Measurements from ENCODE around the gene HHAT.

HHAT gene

DNA sequence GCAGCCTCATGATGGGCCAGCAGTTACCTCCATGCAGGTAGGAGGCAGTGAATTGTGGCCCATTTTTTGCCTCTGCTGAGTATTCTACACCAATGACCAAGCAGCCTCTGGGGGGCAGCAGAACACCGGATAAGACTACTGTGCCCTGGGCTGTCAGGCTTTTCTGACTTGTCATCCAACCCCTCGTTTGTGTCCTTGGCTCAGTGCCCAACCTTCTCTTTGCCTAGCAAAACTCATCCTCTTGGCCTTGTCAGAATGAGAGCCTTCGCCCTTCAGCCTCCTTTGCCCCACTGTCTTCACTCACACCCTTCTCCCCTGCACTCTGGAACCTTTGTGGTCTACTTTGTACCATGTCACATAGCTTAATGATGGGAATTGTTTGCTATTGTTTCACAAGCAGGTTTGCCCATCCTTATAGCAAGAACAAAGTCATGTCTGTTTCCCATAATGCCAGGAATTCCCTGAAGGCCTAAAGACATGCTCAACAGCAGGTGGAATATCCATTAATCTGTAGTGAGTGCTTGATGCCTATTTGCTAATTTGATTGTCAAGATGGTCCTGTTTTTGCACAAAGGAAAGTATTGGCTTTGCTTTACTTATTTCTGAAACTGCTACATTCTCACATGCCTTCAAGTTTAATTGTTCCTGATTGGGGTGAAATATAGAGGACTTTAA is 255.9 kb downstream of the HHAT start:
- H4K91ac ChIP-seq (ENCODE audit: low read depth, low read length, poor library complexity) = no peak overlapping the region
- no peak overlapping the region for H3K27ac ChIP-seq (replicated peaks; ENCODE audit: low read length)
- no peak overlapping the region for H4K8ac ChIP-seq (ENCODE audit: low read depth, low read length)

DNA sequence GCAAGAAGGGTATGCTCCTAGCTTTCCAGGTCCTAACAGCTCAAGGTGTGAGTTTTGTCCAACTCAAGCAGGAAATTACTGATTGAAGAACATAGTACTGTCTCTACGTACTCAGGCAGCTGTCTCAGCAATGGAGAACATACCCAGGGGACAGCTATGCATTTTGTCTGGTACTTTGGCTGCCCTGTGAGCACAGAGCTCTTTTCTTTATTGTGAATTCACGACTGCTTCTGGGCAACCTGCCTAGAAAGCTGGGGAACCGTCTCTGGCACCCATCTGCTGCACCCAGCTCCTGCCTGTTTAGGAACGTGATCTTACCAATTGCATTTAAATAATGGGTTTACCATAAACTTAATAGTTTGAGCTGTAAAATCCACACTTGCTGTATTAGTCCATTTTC is 258.1 kb downstream of the HHAT start:
- H3K23ac ChIP-seq (ENCODE audit: low read depth, low read length, poor library complexity) = no peak overlapping the region
- no peak overlapping the region for H3K18ac ChIP-seq (ENCODE audit: low read length)
- H3K79me1 ChIP-seq (ENCODE audit: low read depth, low read length) = no peaks in the 10 kb centered on the region
- H3K14ac ChIP-seq (ENCODE audit: low read length) = no peak overlapping the region
- H3K27me3 ChIP-seq (ENCODE audit: control insufficient read depth in 3 of 3, insufficient read depth in 3 of 3, low read depth in 1 of 3, low read length in 3 of 3) = no peaks in the 10 kb centered on the region
- no CpG with 5 or more reads among the region's 4 CpGs for WGBS, 2 donors (ENCODE audit: extremely low coverage in 2 of 2, insufficient read length in 2 of 2, insufficient replicate concordance in 1 of 2)
- H2AFZ ChIP-seq (ENCODE audit: low read length) = no peak overlapping the region
- H2AK5ac ChIP-seq (ENCODE audit: low read depth, low read length) = no peak overlapping the region
- H4K91ac ChIP-seq (ENCODE audit: low read depth, low read length, poor library complexity) = no peak overlapping the region
- H2BK120ac ChIP-seq (ENCODE audit: low read depth, low read length) = no peak overlapping the region
- peaks cover 2 to 5% of the 10 kb centered on the region in 2 donors for H3K4me1 ChIP-seq (ENCODE audit: control insufficient read depth in 2 of 2, insufficient read depth in 1 of 2, low read depth in 1 of 2, low read length in 2 of 2)
- H3K36me3 ChIP-seq (replicated peaks in 1 of 2; ENCODE audit: control insufficient read depth in 2 of 2, insufficient read depth in 2 of 2, low read length in 2 of 2) = no peaks in the 10 kb centered on the region
- no peak overlapping the region for H3K4me2 ChIP-seq (ENCODE audit: insufficient read depth, low read length, poor library complexity, severe bottlenecking)
- H3K4me3 ChIP-seq (ENCODE audit: low read length in 2 of 2) = no peak overlapping the region
- H2BK12ac ChIP-seq (ENCODE audit: low read length) = no peak overlapping the region
- H2BK5ac ChIP-seq (ENCODE audit: low read length) = no peak overlapping the region
- no peak overlapping the region for H3K4ac ChIP-seq (ENCODE audit: low read length)
- H3K9ac ChIP-seq (ENCODE audit: low read depth, low read length, poor library complexity) = no peak overlapping the region
- no peak overlapping the region for H3K27ac ChIP-seq (replicated peaks; ENCODE audit: low read length)
- H3K9me3 ChIP-seq (replicated peaks in 1 of 2; ENCODE audit: control insufficient read depth in 2 of 2, insufficient read depth in 1 of 2, low read depth in 1 of 2, low read length in 2 of 2) = peaks cover 0 to 12% of the 10 kb centered on the region in 2 donors
- no peak for DNase-seq (ENCODE audit: low spot score)
- no peak overlapping the region for H2BK15ac ChIP-seq (ENCODE audit: low read length)
- no peak overlapping the region for H4K8ac ChIP-seq (ENCODE audit: low read depth, low read length)

More for the DNA sequence above, 255.9 kb downstream of the HHAT start:
- Histone ChIP-seq H2BK15ac (ENCODE audit: low read length) (no peak overlapping the region), H2BK12ac (ENCODE audit: low read length) (no peak overlapping the region), H3K79me1 (ENCODE audit: low read depth, low read length) (no peaks in the 10 kb centered on the region), H3K4me3 (ENCODE audit: low read length in 2 of 2) (no peak overlapping the region), H3K4me1 (ENCODE audit: control insufficient read depth in 2 of 2, insufficient read depth in 1 of 2, low read depth in 1 of 2, low read length in 2 of 2) (peaks cover 0 to 2% of the 10 kb centered on the region in 2 donors), H3K9me3 (replicated peaks in 1 of 2; ENCODE audit: control insufficient read depth in 2 of 2, insufficient read depth in 1 of 2, low read depth in 1 of 2, low read length in 2 of 2) (peaks cover 0 to 6% of the 10 kb centered on the region in 2 donors), H3K36me3 (replicated peaks in 1 of 2; ENCODE audit: control insufficient read depth in 2 of 2, insufficient read depth in 2 of 2, low read length in 2 of 2) (no peaks in the 10 kb centered on the region), H3K4me2 (ENCODE audit: insufficient read depth, low read length, poor library complexity, severe bottlenecking) (no peak overlapping the region), H3K18ac (ENCODE audit: low read length) (no peak overlapping the region), H2AK5ac (ENCODE audit: low read depth, low read length) (no peak overlapping the region), H2AFZ (ENCODE audit: low read length) (no peak overlapping the region), H3K4ac (ENCODE audit: low read length) (no peak overlapping the region), H3K9ac (ENCODE audit: low read depth, low read length, poor library complexity) (no peak overlapping the region), H3K23ac (ENCODE audit: low read depth, low read length, poor library complexity) (no peak overlapping the region), H3K14ac (ENCODE audit: low read length) (no peak overlapping the region), H3K27me3 (ENCODE audit: control insufficient read depth in 3 of 3, insufficient read depth in 3 of 3, low read depth in 1 of 3, low read length in 3 of 3) (no peaks in the 10 kb centered on the region), H2BK5ac (ENCODE audit: low read length) (no peak overlapping the region), H2BK120ac (ENCODE audit: low read depth, low read length) (no peak overlapping the region)
- WGBS, 2 donors (ENCODE audit: extremely low coverage in 2 of 2, insufficient read length in 2 of 2, insufficient replicate concordance in 1 of 2) = no CpG with 5 or more reads among the region's 3 CpGs
- DNase-seq (ENCODE audit: low spot score) = peak; percentile 74

DNA sequence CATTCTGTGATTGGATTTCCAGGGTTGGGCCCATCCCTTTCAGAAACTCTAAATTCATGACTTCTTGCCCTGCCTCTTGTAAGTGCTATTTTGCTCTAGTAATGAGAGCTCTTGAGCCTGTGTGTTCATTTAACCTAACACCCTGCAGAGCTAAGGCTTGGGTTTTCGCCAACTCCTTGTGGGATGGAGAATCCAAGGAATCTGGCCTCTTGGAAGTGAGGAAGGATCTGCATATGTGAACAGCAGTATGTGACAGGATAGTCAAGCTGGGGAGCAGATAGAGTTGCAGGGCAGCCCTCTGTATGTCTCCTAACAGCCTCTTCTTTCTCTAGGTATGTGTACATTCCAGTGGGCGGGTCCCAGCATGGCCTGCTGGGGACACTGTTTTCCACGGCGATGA is 258.9 kb downstream of the HHAT start:
- H3K9me3 ChIP-seq (replicated peaks in 1 of 2; ENCODE audit: control insufficient read depth in 2 of 2, insufficient read depth in 1 of 2, low read depth in 1 of 2, low read length in 2 of 2) = peaks cover 0 to 12% of the 10 kb centered on the region in 2 donors
- H2AFZ ChIP-seq (ENCODE audit: low read length) = no peak overlapping the region
- no peak overlapping the region for H3K27ac ChIP-seq (replicated peaks; ENCODE audit: low read length)
- H3K79me1 ChIP-seq (ENCODE audit: low read depth, low read length) = no peaks in the 10 kb centered on the region
- WGBS, 2 donors (ENCODE audit: extremely low coverage in 2 of 2, insufficient read length in 2 of 2, insufficient replicate concordance in 1 of 2) = no CpG with 5 or more reads among the region's 4 CpGs
- H3K4me3 ChIP-seq (ENCODE audit: low read length in 2 of 2) = peak overlapping the region in 1 of 2 donors; percentile 16
- H3K14ac ChIP-seq (ENCODE audit: low read length) = no peak overlapping the region
- peaks cover 2 to 5% of the 10 kb centered on the region in 2 donors for H3K4me1 ChIP-seq (ENCODE audit: control insufficient read depth in 2 of 2, insufficient read depth in 1 of 2, low read depth in 1 of 2, low read length in 2 of 2)
- no peak overlapping the region for H2BK15ac ChIP-seq (ENCODE audit: low read length)
- no peak overlapping the region for H3K18ac ChIP-seq (ENCODE audit: low read length)
- no peak overlapping the region for H3K4ac ChIP-seq (ENCODE audit: low read length)
- H3K27me3 ChIP-seq (ENCODE audit: control insufficient read depth in 3 of 3, insufficient read depth in 3 of 3, low read depth in 1 of 3, low read length in 3 of 3) = no peaks in the 10 kb centered on the region
- H2AK5ac ChIP-seq (ENCODE audit: low read depth, low read length) = no peak overlapping the region
- H3K9ac ChIP-seq (ENCODE audit: low read depth, low read length, poor library complexity) = no peak overlapping the region
- no peak for DNase-seq (ENCODE audit: low spot score)
- H2BK120ac ChIP-seq (ENCODE audit: low read depth, low read length) = no peak overlapping the region
- no peak overlapping the region for H3K23ac ChIP-seq (ENCODE audit: low read depth, low read length, poor library complexity)
- H3K4me2 ChIP-seq (ENCODE audit: insufficient read depth, low read length, poor library complexity, severe bottlenecking) = no peak overlapping the region
- no peak overlapping the region for H4K91ac ChIP-seq (ENCODE audit: low read depth, low read length, poor library complexity)
- H3K36me3 ChIP-seq (replicated peaks in 1 of 2; ENCODE audit: control insufficient read depth in 2 of 2, insufficient read depth in 2 of 2, low read length in 2 of 2) = no peaks in the 10 kb centered on the region
- H4K8ac ChIP-seq (ENCODE audit: low read depth, low read length) = no peak overlapping the region
- no peak overlapping the region for H2BK5ac ChIP-seq (ENCODE audit: low read length)
- H2BK12ac ChIP-seq (ENCODE audit: low read length) = no peak overlapping the region

DNA sequence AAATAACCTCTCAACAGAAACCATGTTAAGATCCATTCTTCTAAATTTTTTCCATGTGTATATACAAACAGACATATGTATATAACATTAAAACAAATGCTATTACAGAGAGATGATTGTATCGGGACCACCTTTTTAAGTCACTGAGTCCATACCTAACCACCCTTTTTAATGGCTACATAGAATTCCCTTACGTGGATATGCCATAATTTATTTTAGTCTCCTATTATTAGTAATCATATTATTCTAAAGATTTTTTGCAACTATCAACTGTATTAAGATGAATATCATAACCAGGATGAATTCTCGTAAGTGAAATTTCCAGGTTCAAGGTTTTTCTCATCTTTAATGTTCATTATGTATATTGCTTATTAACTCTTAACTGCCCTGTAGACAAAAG is 259.7 kb downstream of the HHAT start:
- peaks cover 2 to 5% of the 10 kb centered on the region in 2 donors for H3K4me1 ChIP-seq (ENCODE audit: control insufficient read depth in 2 of 2, insufficient read depth in 1 of 2, low read depth in 1 of 2, low read length in 2 of 2)
- H3K9ac ChIP-seq (ENCODE audit: low read depth, low read length, poor library complexity) = no peak overlapping the region
- no peak overlapping the region for H2AFZ ChIP-seq (ENCODE audit: low read length)
- no peaks in the 10 kb centered on the region for H3K36me3 ChIP-seq (replicated peaks in 1 of 2; ENCODE audit: control insufficient read depth in 2 of 2, insufficient read depth in 2 of 2, low read length in 2 of 2)
- no peak overlapping the region for H3K18ac ChIP-seq (ENCODE audit: low read length)
- no peak overlapping the region for H2BK15ac ChIP-seq (ENCODE audit: low read length)
- H3K4me3 ChIP-seq (ENCODE audit: low read length in 2 of 2) = no peak overlapping the region
- H3K14ac ChIP-seq (ENCODE audit: low read length) = no peak overlapping the region
- no peak overlapping the region for H4K8ac ChIP-seq (ENCODE audit: low read depth, low read length)
- no peaks in the 10 kb centered on the region for H3K27me3 ChIP-seq (ENCODE audit: control insufficient read depth in 3 of 3, insufficient read depth in 3 of 3, low read depth in 1 of 3, low read length in 3 of 3)
- no CpG with 5 or more reads among the region's 3 CpGs for WGBS, 2 donors (ENCODE audit: extremely low coverage in 2 of 2, insufficient read length in 2 of 2, insufficient replicate concordance in 1 of 2)
- no peak overlapping the region for H3K23ac ChIP-seq (ENCODE audit: low read depth, low read length, poor library complexity)
- peaks cover 0 to 12% of the 10 kb centered on the region in 2 donors for H3K9me3 ChIP-seq (replicated peaks in 1 of 2; ENCODE audit: control insufficient read depth in 2 of 2, insufficient read depth in 1 of 2, low read depth in 1 of 2, low read length in 2 of 2)
- no peak overlapping the region for H2AK5ac ChIP-seq (ENCODE audit: low read depth, low read length)
- no peak overlapping the region for H2BK5ac ChIP-seq (ENCODE audit: low read length)
- H2BK120ac ChIP-seq (ENCODE audit: low read depth, low read length) = no peak overlapping the region
- H3K79me1 ChIP-seq (ENCODE audit: low read depth, low read length) = no peaks in the 10 kb centered on the region
- no peak overlapping the region for H4K91ac ChIP-seq (ENCODE audit: low read depth, low read length, poor library complexity)
- no peak for DNase-seq (ENCODE audit: low spot score)
- no peak overlapping the region for H3K4ac ChIP-seq (ENCODE audit: low read length)
- no peak overlapping the region for H3K4me2 ChIP-seq (ENCODE audit: insufficient read depth, low read length, poor library complexity, severe bottlenecking)
- H3K27ac ChIP-seq (replicated peaks; ENCODE audit: low read length) = no peak overlapping the region
- H2BK12ac ChIP-seq (ENCODE audit: low read length) = no peak overlapping the region
